HAP-1 (cell line): ENCODE results near the gene ATP11C.

Source experiments
- DNase-seq, 2 experiments: peaks; one replicate each; pipeline ENCODE4 v3.0.0-alpha.2; 2016 to 2020; ENCODE audit warnings: low spot score in 2 of 2
- H3K27me3 ChIP-seq: fragments of 250-450 bp; sonication (Bioruptor Pico); 2 replicates; pipeline ENCODE4 v1.5.1; 2020; ENCODE audit warnings: low read depth, mild to moderate bottlenecking, moderate library complexity
- H3K36me3 ChIP-seq: fragments of 250-450 bp; sonication (Bioruptor Pico); replicated peaks from 2 replicates; pipeline ENCODE4 v1.5.1; 2020; ENCODE audit warnings: mild to moderate bottlenecking
- H3K4me1 ChIP-seq: fragments of 250-450 bp; sonication (Bioruptor Pico); 2 replicates; pipeline ENCODE4 v1.5.1; 2020; ENCODE audit warnings: mild to moderate bottlenecking
- H3K4me3 ChIP-seq: fragments of 250-450 bp; sonication (Bioruptor Pico); 2 replicates; pipeline ENCODE4 v1.5.1; 2020; ENCODE audit warnings: mild to moderate bottlenecking, moderate library complexity
- H3K9me3 ChIP-seq: fragments of 250-450 bp; sonication (Bioruptor Pico); 2 replicates; pipeline ENCODE4 v1.5.1; 2020; ENCODE audit warnings: mild to moderate bottlenecking, moderate library complexity
- in situ Hi-C: fragments of 300-500 bp; cut with MboI; formaldehyde crosslinking; loops from 3 replicates; pipeline ENCODE4 v1.14.3; 2020; ENCODE audit warnings: low sequenced_read_pairs, inconsistent platforms, mixed read lengths

The ATP11C gene

GRCh38 chrX:139801397-139801813 lies 131.4 kb downstream of the ATP11C start:
- H3K9me3 ChIP-seq = no peaks in the 10 kb centered on the region
- H3K27me3 ChIP-seq = no peaks in the 10 kb centered on the region
- no peak for DNase-seq
- H3K4me1 ChIP-seq = no peaks in the 10 kb centered on the region
- in situ Hi-C loops = no loop called here
- no peak overlapping the region for H3K4me3 ChIP-seq
- peaks cover 59% of the 10 kb centered on the region for H3K36me3 ChIP-seq

GRCh38 chrX:139798701-139799100 lies 134.2 kb downstream of the ATP11C start:
- in situ Hi-C loops = no loop called here
- no peak overlapping the region for H3K4me3 ChIP-seq
- no peak for DNase-seq
- H3K36me3 ChIP-seq = peaks cover 68% of the 10 kb centered on the region
- H3K4me1 ChIP-seq = peaks cover 7% of the 10 kb centered on the region
- no peaks in the 10 kb centered on the region for H3K27me3 ChIP-seq
- H3K9me3 ChIP-seq = no peaks in the 10 kb centered on the region

DNA sequence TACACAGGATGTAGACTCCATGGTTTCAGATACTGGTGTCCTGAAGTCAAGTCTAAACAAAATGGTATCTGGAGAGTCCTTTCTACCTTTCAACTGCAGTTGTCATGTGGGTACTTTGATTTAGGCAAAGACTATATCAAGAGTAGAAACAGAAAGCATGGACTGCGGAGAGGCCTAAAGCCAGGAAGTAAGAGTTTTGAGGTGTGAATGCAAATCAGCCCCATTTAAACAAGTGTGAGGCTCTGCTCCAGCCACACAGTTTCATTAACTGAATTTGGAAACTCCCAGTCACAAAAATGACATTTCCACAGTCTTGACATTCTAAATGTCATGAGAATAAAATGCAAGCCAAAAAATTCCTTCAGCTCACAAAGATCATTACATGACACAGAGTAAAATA lies 137.7 kb downstream of the ATP11C start:
- Histone ChIP-seq H3K9me3 (no peaks in the 10 kb centered on the region), H3K4me1 (peaks cover 7% of the 10 kb centered on the region), H3K4me3 (no peak overlapping the region), H3K27me3 (no peaks in the 10 kb centered on the region), H3K36me3 (peaks cover 55% of the 10 kb centered on the region)
- no peak for DNase-seq
- in situ Hi-C loops = no loop called here

- H3K4me3 ChIP-seq = no peak overlapping the region
- in situ Hi-C loops = no loop called here
- H3K27me3 ChIP-seq = no peaks in the 10 kb centered on the region
These were observed 145.3 kb downstream of the ATP11C start for GRCh38 chrX:139787601-139788000.

GRCh38 chrX:139784807-139785206 lies 148.0 kb downstream of the ATP11C start:
- no peaks in the 10 kb centered on the region for H3K9me3 ChIP-seq
- H3K4me1 ChIP-seq = no peaks in the 10 kb centered on the region
- no peaks in the 10 kb centered on the region for H3K27me3 ChIP-seq
- no peak for DNase-seq
- H3K4me3 ChIP-seq = no peak overlapping the region
- H3K36me3 ChIP-seq = peaks cover 59% of the 10 kb centered on the region
- in situ Hi-C loops = no loop called here

More at GRCh38 chrX:139787601-139788000, 145.3 kb downstream of the ATP11C start:
- H3K9me3 ChIP-seq = no peaks in the 10 kb centered on the region
- H3K4me1 ChIP-seq = no peaks in the 10 kb centered on the region
- H3K36me3 ChIP-seq = peaks cover 61% of the 10 kb centered on the region
- no peak for DNase-seq

GRCh38 chrX:139783959-139784358 lies 148.9 kb downstream of the ATP11C start:
- Histone ChIP-seq H3K4me3 (no peak overlapping the region), H3K4me1 (no peaks in the 10 kb centered on the region), H3K36me3 (peaks cover 55% of the 10 kb centered on the region), H3K27me3 (no peaks in the 10 kb centered on the region), H3K9me3 (no peaks in the 10 kb centered on the region)
- in situ Hi-C loops = no loop called here
- no peak for DNase-seq

DNA sequence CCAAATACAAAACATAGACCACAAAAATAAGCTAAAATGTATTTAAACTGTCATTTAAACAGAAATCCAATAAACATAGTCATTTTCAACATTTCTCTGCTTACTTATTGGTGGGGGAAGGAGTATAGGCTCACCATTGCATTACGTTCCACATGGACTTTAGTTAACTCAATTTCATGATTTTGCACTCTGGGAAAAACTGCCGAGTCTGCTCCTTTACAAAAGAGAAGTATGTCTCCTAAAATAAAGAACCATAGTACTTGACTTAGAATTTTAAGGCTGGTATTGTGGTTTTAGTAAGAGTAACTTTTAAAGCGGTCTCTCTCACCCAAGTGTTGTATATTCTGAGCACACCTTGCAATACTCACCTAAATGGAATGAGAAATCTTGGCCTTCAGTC lies 149.8 kb downstream of the ATP11C start:
- Histone ChIP-seq H3K9me3 (no peaks in the 10 kb centered on the region; the same call in 1 of the 2 replicates), H3K27me3 (no peaks in the 10 kb centered on the region), H3K4me1 (no peaks in the 10 kb centered on the region), H3K4me3 (no peak overlapping the region), H3K36me3 (peaks cover 51% of the 10 kb centered on the region)
- no peak for DNase-seq
- in situ Hi-C loops = no loop called here

DNA sequence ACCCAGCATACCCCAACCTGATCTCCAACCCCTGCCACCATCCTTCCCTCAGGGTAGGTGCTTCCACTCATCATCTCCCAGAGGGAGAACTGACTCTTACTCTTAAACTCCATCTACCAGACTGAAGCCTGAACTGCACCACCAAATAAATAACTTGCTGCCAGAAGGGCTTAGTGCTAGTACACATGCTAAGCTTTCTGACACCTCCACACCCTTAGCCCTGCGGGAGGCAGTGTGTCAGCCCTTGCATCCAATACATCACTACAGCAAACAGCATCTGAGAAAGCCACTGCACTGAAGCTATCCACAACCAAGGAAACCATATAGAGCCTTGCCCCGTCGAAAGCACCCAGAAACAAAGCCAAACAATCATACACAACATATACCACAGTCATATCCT lies 156.3 kb downstream of the ATP11C start:
- Histone ChIP-seq H3K4me3 (no peak overlapping the region), H3K36me3 (peaks cover 45% of the 10 kb centered on the region), H3K4me1 (peaks cover 2% of the 10 kb centered on the region; the same call in 1 of the 2 replicates), H3K27me3 (no peaks in the 10 kb centered on the region), H3K9me3 (peaks cover 15% of the 10 kb centered on the region)
- DNase-seq = no peak
- in situ Hi-C loops = no loop called here

DNA sequence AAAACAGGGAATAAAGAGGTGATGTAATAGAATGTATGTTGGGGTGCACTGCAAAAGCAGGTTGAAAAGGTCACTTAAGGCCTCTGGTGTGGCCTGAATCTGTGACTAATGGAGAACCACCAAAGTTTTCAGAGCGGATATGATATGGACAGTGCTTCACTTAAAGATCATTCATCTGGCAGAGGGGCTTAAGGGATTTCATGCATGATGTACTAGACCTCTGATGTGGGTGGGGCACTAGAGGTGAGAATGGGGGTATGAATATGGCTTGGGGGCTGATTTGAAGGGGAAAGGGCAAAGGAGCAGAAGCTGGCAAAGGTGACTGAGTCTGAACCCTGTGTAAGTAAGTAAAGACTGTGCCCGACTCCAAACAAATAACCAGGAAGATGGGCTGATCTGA lies 162.5 kb downstream of the ATP11C start:
- H3K27me3 ChIP-seq = no peaks in the 10 kb centered on the region
- no peak for DNase-seq
- peaks cover 15% of the 10 kb centered on the region for H3K9me3 ChIP-seq
- H3K4me3 ChIP-seq = no peak overlapping the region
- peaks cover 67% of the 10 kb centered on the region for H3K36me3 ChIP-seq
- in situ Hi-C loops = no loop called here
- peaks cover 2% of the 10 kb centered on the region for H3K4me1 ChIP-seq

DNA sequence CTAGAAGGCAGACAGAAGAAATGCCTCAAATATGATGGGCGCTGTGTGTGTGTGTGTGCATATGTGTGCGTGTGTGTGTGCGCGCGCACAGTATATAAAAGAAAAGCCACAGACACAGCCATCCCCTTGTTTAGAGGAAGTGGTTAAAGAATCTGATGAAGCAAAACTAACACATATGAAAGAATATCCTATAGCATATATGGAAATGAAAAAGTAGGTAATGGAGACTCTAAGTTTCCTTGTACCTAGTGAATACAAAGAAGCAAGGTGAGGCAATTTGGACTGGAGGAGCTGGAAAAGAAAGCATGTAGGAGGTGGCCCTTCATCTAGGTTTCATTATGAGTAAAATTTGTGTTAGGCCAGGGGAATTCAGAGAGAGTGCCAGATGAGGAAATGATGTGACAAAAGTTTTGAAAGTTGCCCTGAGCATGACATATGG lies 166.3 kb downstream of the ATP11C start:
- no peak for DNase-seq
- peaks cover 7% of the 10 kb centered on the region for H3K4me1 ChIP-seq
- no peak overlapping the region for H3K4me3 ChIP-seq
- H3K9me3 ChIP-seq = no peaks in the 10 kb centered on the region
- H3K27me3 ChIP-seq = no peaks in the 10 kb centered on the region
- in situ Hi-C loops = no loop called here
- peaks cover 36% of the 10 kb centered on the region for H3K36me3 ChIP-seq

DNA sequence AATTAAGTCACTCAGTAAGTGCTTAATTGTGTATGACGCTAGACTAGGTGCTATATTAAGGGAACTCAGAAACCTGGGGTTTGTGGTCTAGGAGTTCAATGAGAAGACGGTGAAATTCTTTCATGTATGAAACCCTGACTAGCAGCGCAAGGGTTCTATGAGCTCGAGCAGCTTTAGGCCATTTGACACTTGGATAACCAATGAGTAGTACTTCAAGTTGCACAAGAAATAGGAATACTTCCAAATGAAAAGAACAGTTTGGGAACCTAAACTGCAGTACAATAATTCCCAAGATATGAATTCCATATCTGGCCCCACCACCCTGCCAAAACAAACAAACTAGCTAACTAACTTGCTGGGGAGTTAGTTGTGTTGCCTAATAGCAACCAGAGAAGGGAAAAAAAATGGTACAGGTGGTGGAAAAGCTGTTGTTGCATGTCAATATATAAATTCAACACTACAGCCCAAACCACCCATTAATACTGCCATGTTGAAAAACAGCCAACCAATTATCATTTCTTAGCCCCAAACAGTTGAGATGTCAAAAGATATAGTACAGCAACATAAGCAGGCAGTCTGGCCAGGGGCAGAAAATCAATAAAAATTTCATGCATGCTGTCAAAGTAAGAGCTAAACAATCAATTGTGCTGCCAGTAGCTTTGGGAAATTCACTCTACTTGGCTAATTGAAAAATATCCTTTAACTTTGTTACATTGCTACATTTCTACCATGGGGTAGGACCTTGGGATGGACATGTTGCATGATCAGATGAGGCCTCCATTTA lies 170.3 kb downstream of the ATP11C start:
- Histone ChIP-seq H3K4me3 (no peak overlapping the region), H3K4me1 (peaks cover 7% of the 10 kb centered on the region), H3K36me3 (peaks cover 29% of the 10 kb centered on the region), H3K27me3 (no peaks in the 10 kb centered on the region), H3K9me3 (no peaks in the 10 kb centered on the region)
- in situ Hi-C loops = no loop called here
- DNase-seq = no peak

DNA sequence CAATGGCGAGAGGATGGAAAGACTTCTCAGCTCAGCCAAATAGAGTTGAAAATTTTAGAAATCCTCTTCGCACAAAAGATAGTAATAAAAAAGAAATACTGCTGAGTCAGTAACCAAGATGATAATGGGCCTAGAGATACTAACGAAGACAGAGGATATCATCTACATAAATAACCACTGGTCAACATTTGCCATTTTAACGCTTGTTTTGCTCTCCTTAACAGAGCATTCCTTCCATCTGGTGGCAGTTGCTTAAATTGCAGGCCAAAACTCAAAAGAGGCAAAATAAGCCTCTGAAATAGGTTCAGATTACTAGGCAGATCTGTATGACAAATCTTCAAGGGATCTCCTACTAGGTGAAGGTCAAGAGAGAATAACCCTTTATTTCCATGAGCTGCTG lies 173.2 kb downstream of the ATP11C start:
- Histone ChIP-seq H3K9me3 (peaks cover 5% of the 10 kb centered on the region; the same call in 1 of the 2 replicates), H3K36me3 (peaks cover 27% of the 10 kb centered on the region), H3K4me3 (no peak overlapping the region), H3K4me1 (no peaks in the 10 kb centered on the region; the same call in 1 of the 2 replicates), H3K27me3 (no peaks in the 10 kb centered on the region)
- DNase-seq = peak; percentile 17 to 21
- in situ Hi-C loops = no loop called here

DNA sequence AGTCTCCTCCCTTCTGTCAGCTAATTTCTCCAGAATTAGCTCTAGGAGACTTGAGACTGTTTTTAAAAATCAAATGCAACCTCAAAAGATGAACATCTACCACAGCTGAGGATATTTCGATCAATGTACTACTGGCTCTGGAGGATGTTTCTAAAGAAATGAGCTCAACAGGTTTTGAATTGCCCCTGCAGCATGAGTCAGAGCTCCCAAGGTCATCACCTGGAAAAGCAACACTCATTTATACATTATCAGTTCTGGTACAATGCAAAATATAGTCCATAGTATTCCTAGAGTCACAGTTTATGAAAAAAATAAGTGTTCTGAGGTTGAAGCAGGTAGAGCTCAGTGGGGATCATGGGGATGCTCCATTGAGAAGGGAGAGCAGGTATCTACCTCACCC lies 174.0 kb downstream of the ATP11C start:
- Histone ChIP-seq H3K36me3 (peaks cover 33% of the 10 kb centered on the region), H3K4me1 (no peaks in the 10 kb centered on the region), H3K9me3 (peaks cover 9% of the 10 kb centered on the region; the same call in 1 of the 2 replicates), H3K27me3 (no peaks in the 10 kb centered on the region), H3K4me3 (no peak overlapping the region)
- no peak for DNase-seq
- in situ Hi-C loops = no loop called here

- H3K36me3 ChIP-seq = peaks cover 33% of the 10 kb centered on the region
These were observed 174.6 kb downstream of the ATP11C start for GRCh38 chrX:139758250-139758649.

More at GRCh38 chrX:139758250-139758649, 174.6 kb downstream of the ATP11C start:
- Histone ChIP-seq H3K4me1 (no peaks in the 10 kb centered on the region), H3K27me3 (no peaks in the 10 kb centered on the region), H3K4me3 (no peak overlapping the region), H3K9me3 (peaks cover 9% of the 10 kb centered on the region; the same call in 1 of the 2 replicates)
- in situ Hi-C loops = no loop called here
- no peak for DNase-seq
